LNCaP clone FGC (cell line): ENCODE measurements around the gene ZNF74.
A peak's percentile ranks its signal among the peaks of the same experiment; 100 is the strongest.

ENCODE experiments used
- DNase-seq: peaks from one replicate; pipeline ENCODE4 v3.0.0-alpha.2; 2011; ENCODE audit warnings: low read depth
- H3K4me3 ChIP-seq: 2 replicates; pipeline ENCODE4 v1.5.1; 2011; ENCODE audit warnings: mild to moderate bottlenecking, low read depth, low read length, control low read depth
- CTCF ChIP-seq: IDR thresholded peaks from 2 replicates; pipeline ENCODE4 v1.5.1; 2012; ENCODE audit warnings: mild to moderate bottlenecking; ENCODE audit not compliant: control insufficient read depth, insufficient read depth; ENCODE audit errors: extremely low read depth

The ZNF74 gene

GRCh38 chr22:20420157-20420842, 26.3 kb downstream of the ZNF74 start:
- H3K4me3 ChIP-seq, result no peak overlapping the region
- no peak for DNase-seq
- TF ChIP-seq CTCF, result no peak

GRCh38 chr22:20421507-20421874, 27.5 kb downstream of the ZNF74 start:
- no peak overlapping the region for H3K4me3 ChIP-seq
- no peak for TF ChIP-seq CTCF
- no peak for DNase-seq

- H3K4me3 ChIP-seq, result no peak overlapping the region
- no peak for DNase-seq
- no peak for TF ChIP-seq CTCF
These were observed 28.5 kb downstream of the ZNF74 start for GRCh38 chr22:20422271-20423007.

GRCh38 chr22:20423008-20423905, 29.3 kb downstream of the ZNF74 start:
- no peak overlapping the region for H3K4me3 ChIP-seq
- DNase-seq, result peak; percentile 34
- no peak for TF ChIP-seq CTCF

GRCh38 chr22:20423906-20424551, 30.1 kb downstream of the ZNF74 start:
- no peak for TF ChIP-seq CTCF

GRCh38 chr22:20424568-20424931, 30.6 kb downstream of the ZNF74 start:
- DNase-seq, result no peak
- H3K4me3 ChIP-seq, result no peak overlapping the region
- TF ChIP-seq CTCF, result no peak

More at GRCh38 chr22:20423906-20424551, 30.1 kb downstream of the ZNF74 start:
- DNase-seq, result no peak
- H3K4me3 ChIP-seq, result no peak overlapping the region
